KMS-11 (cell line): ENCODE data around the gene MDK.
A peak's percentile ranks its signal among the peaks of the same experiment; 100 is the strongest.

ENCODE experiments used
- H2AFZ ChIP-seq: fragments of 200-600 bp; sonication (generic); 2 replicates; pipeline ENCODE4 v1.6.1; 2016; ENCODE audit warnings: antibody characterized with exemption, mixed run types, low read depth
- H3K27ac ChIP-seq: fragments of 200-600 bp; sonication (generic); 2 replicates; pipeline ENCODE4 v1.6.1; 2016; ENCODE audit warnings: mild to moderate bottlenecking, mixed run types
- H3K27me3 ChIP-seq: fragments of 200-600 bp; sonication (generic); 2 replicates; pipeline ENCODE4 v1.6.1; 2017; ENCODE audit warnings: mild to moderate bottlenecking, low read depth, mixed run types, moderate library complexity; ENCODE audit not compliant: insufficient read depth
- H3K36me3 ChIP-seq: fragments of 200-600 bp; sonication (generic); 2 replicates; pipeline ENCODE4 v1.6.1; 2017; ENCODE audit warnings: mild to moderate bottlenecking, mixed run types; ENCODE audit not compliant: insufficient read depth
- H3K4me1 ChIP-seq: fragments of 200-600 bp; sonication (generic); 2 replicates; pipeline ENCODE4 v1.6.1; 2016; ENCODE audit warnings: mild to moderate bottlenecking, low read depth, mixed run types; ENCODE audit not compliant: poor library complexity, severe bottlenecking
- H3K4me2 ChIP-seq: fragments of 200-600 bp; sonication (generic); 2 replicates; pipeline ENCODE4 v1.7.0; 2016; ENCODE audit warnings: mild to moderate bottlenecking, mixed run types
- H3K4me3 ChIP-seq: fragments of 200-600 bp; sonication (generic); IDR thresholded peaks from 2 replicates; pipeline ENCODE4 v1.6.1; 2017; ENCODE audit warnings: low read depth, low read length, mixed read lengths; ENCODE audit not compliant: insufficient read depth
- H3K79me2 ChIP-seq: fragments of 200-600 bp; sonication (generic); 2 replicates; pipeline ENCODE4 v1.6.1; 2016; ENCODE audit warnings: low read depth, mixed run types; ENCODE audit not compliant: insufficient read depth
- H3K9ac ChIP-seq: fragments of 200-600 bp; sonication (generic); 2 replicates; pipeline ENCODE4 v1.6.1; 2016; ENCODE audit warnings: mild to moderate bottlenecking, mixed run types
- H4K20me1 ChIP-seq: fragments of 200-600 bp; sonication (generic); 2 replicates; pipeline ENCODE4 v1.6.1; 2016; ENCODE audit warnings: mild to moderate bottlenecking, mixed run types; ENCODE audit not compliant: insufficient read depth
- CTCF ChIP-seq: fragments of 200-600 bp; sonication (generic); conservative IDR thresholded peaks from 2 replicates; pipeline ENCODE4 v1.6.1; 2017; ENCODE audit warnings: low read depth, mild to moderate bottlenecking, antibody characterized with exemption, low read length, moderate library complexity, mixed read lengths

MDK gene

DNA sequence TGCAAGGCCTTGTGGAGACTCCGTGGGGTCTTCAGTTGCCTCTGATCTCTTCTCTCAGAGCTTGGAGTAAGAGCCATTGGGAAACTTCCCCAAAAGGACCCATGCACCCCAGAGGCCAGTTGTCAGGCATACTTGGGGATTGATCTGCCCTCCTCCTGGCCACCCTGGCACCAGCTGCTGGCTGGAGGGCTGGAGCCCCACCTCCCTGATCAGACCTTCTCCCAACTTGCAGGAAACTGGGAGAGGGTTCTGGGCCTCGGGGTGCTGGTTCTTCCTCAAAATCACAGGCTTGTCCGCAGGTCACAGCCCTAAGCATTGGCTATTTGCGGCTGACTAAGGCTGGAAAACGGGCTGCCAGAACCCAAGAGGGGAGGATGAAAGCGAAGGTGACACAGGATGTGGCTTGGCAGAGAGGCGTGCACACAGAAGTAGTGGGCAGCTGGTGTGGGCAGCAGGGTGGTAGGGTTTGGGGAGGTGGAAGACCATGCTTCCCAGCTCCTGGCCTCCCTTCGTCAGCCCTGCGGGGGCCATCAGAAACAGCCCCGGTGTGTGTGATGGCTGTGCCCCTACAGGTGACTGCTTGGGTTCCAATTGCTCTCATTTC, 35.5 kb upstream of the MDK start:
- Histone ChIP-seq H3K4me2 (no peak overlapping the region), H3K27me3 (peaks cover 20% of the 10 kb centered on the region), H3K9ac (no peak overlapping the region), H3K36me3 (no peaks in the 10 kb centered on the region; the same call in 1 of the 2 replicates), H3K27ac (no peak overlapping the region), H3K79me2 (peaks cover 16% of the 10 kb centered on the region), H4K20me1 (no peaks in the 10 kb centered on the region), H2AFZ (no peak overlapping the region), H3K4me3 (no peak overlapping the region), H3K4me1 (peaks cover 19% of the 10 kb centered on the region)
- no peak for TF ChIP-seq CTCF

DNA sequence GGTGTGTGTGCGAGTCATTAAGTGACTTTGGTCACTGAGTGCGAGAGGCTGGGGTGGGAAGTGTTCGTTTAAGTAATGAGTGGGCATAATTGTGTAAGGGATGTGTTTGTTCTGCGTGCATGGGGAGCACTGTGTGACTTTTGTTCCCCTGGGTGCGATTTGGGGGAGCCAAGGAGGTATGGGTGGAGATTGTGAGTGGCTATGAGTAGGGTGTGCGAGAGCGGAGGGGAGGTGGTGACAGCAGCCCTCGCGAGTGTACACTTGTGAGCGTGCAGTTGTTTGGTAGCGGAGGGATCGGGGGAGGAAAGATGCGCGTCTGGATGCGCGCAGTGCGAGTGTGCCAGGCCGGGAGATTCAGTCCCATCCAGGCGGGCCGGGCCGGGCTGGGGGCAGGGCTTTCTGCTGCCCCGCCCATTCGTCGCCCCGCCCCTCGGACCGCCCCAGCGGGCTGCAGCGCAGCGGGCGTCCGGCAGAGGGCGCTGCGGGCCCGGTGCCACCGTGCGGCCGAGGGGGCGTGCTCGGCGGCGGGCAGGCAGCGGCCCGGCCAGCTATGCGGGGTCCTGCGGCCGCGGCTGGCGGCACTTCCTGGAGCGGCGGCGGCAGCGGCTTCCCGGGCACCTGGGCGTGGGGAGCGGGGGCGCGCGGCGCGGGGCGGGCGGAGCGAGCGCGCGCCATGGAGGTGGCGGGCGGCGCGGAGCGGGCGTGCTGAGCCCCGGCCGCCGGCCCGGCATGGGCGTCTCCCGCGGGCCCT, 34.4 kb upstream of the MDK start, which contains the start of gene DGKZ:
TSS of gene DGKZ (plus strand) at position 578 of the 751 bp plus-strand sequence. CDS start 197 bp downstream, outside the sequence.
- no peaks in the 10 kb centered on the region; the same call in 1 of the 2 replicates for H3K36me3 ChIP-seq
- H4K20me1 ChIP-seq, result no peaks in the 10 kb centered on the region
- H3K4me2 ChIP-seq, result peak within 1 kb of the TSS; percentile 83
- H2AFZ ChIP-seq, result peak within 1 kb of the TSS; percentile 64
- peaks cover 17% of the 10 kb centered on the region for H3K27me3 ChIP-seq
- H3K27ac ChIP-seq, result peak within 1 kb of the TSS; percentile 38; the same call in 1 of the 2 replicates
- no peak; the same call in 1 of the 2 replicates for TF ChIP-seq CTCF
- H3K4me1 ChIP-seq, result peaks cover 19% of the 10 kb centered on the region
- H3K79me2 ChIP-seq, result peaks cover 24% of the 10 kb centered on the region
- peak within 1 kb of the TSS; percentile 55; the same call in 1 of the 2 replicates for H3K9ac ChIP-seq
- H3K4me3 ChIP-seq, result no peak within 1 kb of the TSS

- Histone ChIP-seq H3K4me3 (no peak overlapping the region), H3K27ac (no peak overlapping the region), H3K4me1 (peaks cover 19% of the 10 kb centered on the region), H4K20me1 (no peaks in the 10 kb centered on the region), H3K79me2 (peaks cover 28% of the 10 kb centered on the region), H3K27me3 (peaks cover 12% of the 10 kb centered on the region), H3K36me3 (no peaks in the 10 kb centered on the region; the same call in 1 of the 2 replicates), H3K4me2 (peak overlapping the region; percentile 83), H2AFZ (peak overlapping the region; percentile 41), H3K9ac (peak overlapping the region; percentile 55; the same call in 1 of the 2 replicates)
- no peak for TF ChIP-seq CTCF
Measured at GRCh38 chr11:46347637-46348311, 33.7 kb upstream of the MDK start.

DNA sequence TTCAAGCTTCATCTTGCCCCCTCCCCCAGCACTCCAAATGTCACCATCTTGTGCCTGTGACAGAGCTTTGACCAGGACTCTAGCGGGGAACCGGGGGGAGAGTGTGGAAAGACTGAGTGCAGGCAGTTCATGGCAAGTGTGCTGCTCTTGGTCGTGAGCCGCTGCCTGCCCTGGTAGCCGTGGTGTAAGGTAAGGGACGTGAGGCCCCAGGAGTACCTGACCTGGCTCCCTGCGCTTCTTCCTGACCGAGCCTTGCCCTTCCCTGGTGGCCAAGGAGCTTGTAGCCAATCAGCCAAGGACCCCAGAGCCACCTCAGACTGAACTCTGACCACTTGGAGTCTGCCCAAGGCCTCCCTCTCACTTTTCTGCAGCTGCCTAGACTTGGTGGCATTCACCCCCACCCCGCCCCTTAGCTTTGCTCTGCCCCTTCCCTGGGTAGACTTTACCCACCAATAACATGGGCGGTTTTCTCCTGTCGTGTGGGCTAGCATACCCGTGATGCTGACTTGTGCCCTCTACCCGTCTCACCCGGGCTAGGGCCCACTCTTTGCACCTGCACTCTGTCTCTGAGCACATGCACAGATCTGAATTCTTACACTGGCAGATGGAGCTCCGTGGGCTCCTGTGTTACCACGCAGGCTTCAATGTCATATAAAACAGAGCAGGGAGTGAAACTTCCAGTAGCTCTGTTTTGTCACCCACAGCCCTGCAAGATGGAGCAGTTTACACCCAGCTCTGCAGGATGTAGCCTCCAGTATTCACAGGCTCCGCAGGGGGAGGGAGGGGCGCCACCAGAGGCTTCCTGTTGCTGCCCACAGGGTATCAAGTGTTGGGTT, 32.7 kb upstream of the MDK start:
- Histone ChIP-seq H3K4me2 (peak overlapping the region; percentile 83), H3K36me3 (no peaks in the 10 kb centered on the region; the same call in 1 of the 2 replicates), H2AFZ (no peak overlapping the region), H3K27ac (peak overlapping the region; percentile 38), H3K79me2 (peaks cover 32% of the 10 kb centered on the region), H4K20me1 (no peaks in the 10 kb centered on the region), H3K4me1 (peaks cover 19% of the 10 kb centered on the region), H3K4me3 (no peak overlapping the region), H3K9ac (peak overlapping the region; percentile 55; the same call in 1 of the 2 replicates), H3K27me3 (peaks cover 1% of the 10 kb centered on the region)
- TF ChIP-seq CTCF, result no peak
